PC-9 (cell line): Measurements from ENCODE around the gene FNBP1L. TPM values are rescaled to one million over a fixed set of nuclear protein-coding genes. Genes with fewer than 3 reads are reported as not detected.

Experiments used
- BruUV-seq: library from RNA; stranded (reverse); fragments of 400-500 nt; replicated peaks from 2 replicates; lab custom pipeline; 2021; lab: Mats Ljungman, UMichigan
- CTCF ChIA-PET: fragments of 300-600 bp; sonication (Branson Sonifier 250); formaldehyde crosslinking; loops from one replicate; lab custom pipeline; 2022; ENCODE audit warnings: antibody characterized with exemption; lab: Charles Lee
- POLR2A ChIA-PET: fragments of 300-600 bp; sonication (Branson Sonifier 250); formaldehyde crosslinking; loops from one replicate; lab custom pipeline; 2022; ENCODE audit warnings: antibody characterized with exemption; ENCODE audit not compliant: unreplicated experiment; lab: Charles Lee
- DNase-seq, 2 experiments: peaks; one replicate each; pipeline versions ENCODE4 v3.0.0 to v3.0.0-alpha.2; 2015 to 2022; ENCODE audit warnings: mixed read lengths in 1 of 2
- H2AFZ ChIP-seq: fragments of 200-600 bp; sonication (generic); 2 replicates; pipeline ENCODE4 v1.8.1; 2017; ENCODE audit warnings: antibody characterized with exemption
- H3F3A ChIP-seq: fragments of 200-600 bp; sonication (generic); 2 replicates; pipeline ENCODE4 v1.8.1; 2017; ENCODE audit warnings: antibody characterized with exemption, mild to moderate bottlenecking, low read depth; ENCODE audit not compliant: insufficient read depth
- H3K27ac ChIP-seq: fragments of 200-600 bp; sonication (generic); 2 replicates; pipeline ENCODE4 v1.6.1; 2016; ENCODE audit warnings: mixed run types
- H3K27me3 ChIP-seq: fragments of 200-600 bp; sonication (generic); 2 replicates; pipeline ENCODE4 v1.6.1; 2016; ENCODE audit warnings: low read depth, mixed run types; ENCODE audit not compliant: insufficient read depth
- H3K36me3 ChIP-seq: fragments of 200-600 bp; sonication (generic); 2 replicates; pipeline ENCODE4 v1.6.1; 2016; ENCODE audit warnings: low read depth, mixed run types
- H3K4me1 ChIP-seq: fragments of 200-600 bp; sonication (generic); replicated peaks from 2 replicates; pipeline ENCODE4 v1.6.1; 2016; ENCODE audit warnings: mixed run types; ENCODE audit not compliant: insufficient read depth
- H3K4me2 ChIP-seq: fragments of 200-600 bp; sonication (generic); 2 replicates; pipeline ENCODE4 v1.6.1; 2017; ENCODE audit warnings: mixed run types
- H3K4me3 ChIP-seq: fragments of 200-600 bp; sonication (generic); 2 replicates; pipeline ENCODE4 v1.6.1; 2016; ENCODE audit warnings: mixed run types
- H3K79me2 ChIP-seq: fragments of 200-600 bp; sonication (generic); 2 replicates; pipeline ENCODE4 v1.6.1; 2017; ENCODE audit warnings: low read depth, mixed run types
- H3K9me2 ChIP-seq: fragments of 200-600 bp; sonication (generic); 2 replicates; pipeline ENCODE4 v1.8.1; 2017; ENCODE audit warnings: mild to moderate bottlenecking; ENCODE audit not compliant: insufficient read depth
- H3K9me3 ChIP-seq: fragments of 200-600 bp; sonication (generic); 2 replicates; pipeline ENCODE4 v1.8.1; 2016; ENCODE audit warnings: low read depth; ENCODE audit not compliant: insufficient read depth
- H4K20me1 ChIP-seq: fragments of 200-600 bp; sonication (generic); 2 replicates; pipeline ENCODE4 v1.8.1; 2017; ENCODE audit not compliant: insufficient read depth
- EZH2 ChIP-seq: fragments of 200-600 bp; sonication (generic); IDR thresholded peaks from 2 replicates; pipeline ENCODE4 v1.8.0; 2017; ENCODE audit warnings: antibody characterized with exemption, low read depth
- intact Hi-C: fragments of 100-400 bp; cut with micrococcal nuclease; formaldehyde crosslinking; loops from one replicate; pipeline ENCODE4 v1.10.0; 2022; ENCODE audit not compliant: unreplicated experiment
- total RNA-seq: library from RNA; stranded (reverse); gene quantifications from 2 replicates; pipeline ENCODE4 v1.2.3, GENCODE V29; 2021
- TF ChIP-seq, protein P1 (sequence below): fragments of 200-600 bp; sonication (generic); conservative IDR thresholded peaks from 2 replicates; pipeline ENCODE4 v1.6.1; 2017; ENCODE audit warnings: mixed run types, antibody characterized with exemption, mild to moderate bottlenecking, moderate library complexity

The FNBP1L gene
- total RNA-seq, 1 experiment from 2014 or later = 34.3 TPM

DNA sequence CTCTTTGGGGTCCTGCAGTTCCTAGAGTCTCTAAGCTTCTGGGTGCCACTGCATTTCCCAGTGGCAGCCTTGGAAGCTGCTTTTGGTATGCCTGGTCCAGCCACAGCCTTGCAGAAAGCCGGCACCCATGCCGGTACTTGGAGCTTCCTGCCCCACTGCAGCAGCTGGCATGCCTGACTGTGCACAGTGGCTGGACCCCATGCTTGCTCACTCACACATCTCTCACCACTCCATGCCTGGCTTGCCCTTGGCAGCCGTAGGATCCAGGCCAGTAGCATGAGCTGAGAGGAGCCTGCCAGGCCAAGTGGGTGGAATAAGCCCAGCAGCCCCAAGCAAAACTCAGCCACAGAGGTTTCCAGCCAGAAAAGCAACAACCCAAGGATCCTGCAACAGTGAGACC is 20.3 kb upstream of the FNBP1L start:
- H2AFZ ChIP-seq = no peak overlapping the region
- no peaks in the 10 kb centered on the region for H3K9me3 ChIP-seq
- no peaks in the 10 kb centered on the region for H3F3A ChIP-seq
- intact Hi-C loops = no loop called here
- BruUV-seq = no TSS peak
- H3K36me3 ChIP-seq = no peaks in the 10 kb centered on the region
- no peaks in the 10 kb centered on the region for H3K79me2 ChIP-seq
- DNase-seq = no peak
- TF ChIP-seq, protein P1, sequence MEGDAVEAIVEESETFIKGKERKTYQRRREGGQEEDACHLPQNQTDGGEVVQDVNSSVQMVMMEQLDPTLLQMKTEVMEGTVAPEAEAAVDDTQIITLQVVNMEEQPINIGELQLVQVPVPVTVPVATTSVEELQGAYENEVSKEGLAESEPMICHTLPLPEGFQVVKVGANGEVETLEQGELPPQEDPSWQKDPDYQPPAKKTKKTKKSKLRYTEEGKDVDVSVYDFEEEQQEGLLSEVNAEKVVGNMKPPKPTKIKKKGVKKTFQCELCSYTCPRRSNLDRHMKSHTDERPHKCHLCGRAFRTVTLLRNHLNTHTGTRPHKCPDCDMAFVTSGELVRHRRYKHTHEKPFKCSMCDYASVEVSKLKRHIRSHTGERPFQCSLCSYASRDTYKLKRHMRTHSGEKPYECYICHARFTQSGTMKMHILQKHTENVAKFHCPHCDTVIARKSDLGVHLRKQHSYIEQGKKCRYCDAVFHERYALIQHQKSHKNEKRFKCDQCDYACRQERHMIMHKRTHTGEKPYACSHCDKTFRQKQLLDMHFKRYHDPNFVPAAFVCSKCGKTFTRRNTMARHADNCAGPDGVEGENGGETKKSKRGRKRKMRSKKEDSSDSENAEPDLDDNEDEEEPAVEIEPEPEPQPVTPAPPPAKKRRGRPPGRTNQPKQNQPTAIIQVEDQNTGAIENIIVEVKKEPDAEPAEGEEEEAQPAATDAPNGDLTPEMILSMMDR = no peak
- no peak for TF ChIP-seq EZH2
- no peaks in the 10 kb centered on the region for H3K9me2 ChIP-seq
- H3K27ac ChIP-seq = no peak overlapping the region
- POLR2A ChIA-PET = no interaction called here
- CTCF ChIA-PET = no interaction called here
- H3K4me1 ChIP-seq = no peaks in the 10 kb centered on the region
- no peaks in the 10 kb centered on the region for H4K20me1 ChIP-seq
- no peaks in the 10 kb centered on the region for H3K27me3 ChIP-seq
- H3K4me2 ChIP-seq = no peak overlapping the region
- H3K4me3 ChIP-seq = no peak overlapping the region

DNA sequence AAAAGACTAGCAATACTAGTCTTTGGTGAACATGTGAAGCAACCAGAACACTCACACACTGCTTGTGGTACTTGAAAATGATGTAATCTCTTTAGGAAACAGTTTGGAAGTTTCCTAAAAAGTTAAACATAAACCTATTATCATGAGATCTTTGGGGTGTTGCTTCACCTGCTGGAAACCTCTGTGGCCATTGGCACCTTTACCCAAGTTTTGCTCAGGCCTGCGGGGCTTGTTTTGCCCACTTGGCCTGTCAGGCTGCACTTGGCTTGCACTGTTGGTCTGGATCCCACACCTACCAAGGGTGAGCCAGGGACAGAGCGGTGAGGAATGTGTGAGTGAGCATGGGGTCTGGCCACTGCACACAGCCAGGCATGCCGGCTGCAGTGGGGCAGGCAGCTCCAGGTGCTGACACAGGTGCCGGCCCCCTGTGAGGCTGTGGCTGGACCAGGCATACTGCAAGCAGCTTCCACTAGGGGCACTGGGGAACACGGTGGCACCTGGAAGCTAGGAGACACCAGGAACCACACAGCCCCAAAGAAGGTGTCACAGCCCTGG is 14.4 kb upstream of the FNBP1L start:
- H3K79me2 ChIP-seq = no peaks in the 10 kb centered on the region
- intact Hi-C loops = no loop called here
- H3K27ac ChIP-seq = no peak overlapping the region
- H3K4me2 ChIP-seq = no peak overlapping the region
- no peaks in the 10 kb centered on the region for H3K27me3 ChIP-seq
- POLR2A ChIA-PET = no interaction called here
- TF ChIP-seq EZH2 = no peak
- TF ChIP-seq, protein P1 = peak; percentile 64; the same call in 1 of the 2 replicates
- no peaks in the 10 kb centered on the region for H3K9me2 ChIP-seq
- no peaks in the 10 kb centered on the region; the same call in 1 of the 2 replicates for H3K4me1 ChIP-seq
- H3K9me3 ChIP-seq = no peaks in the 10 kb centered on the region
- H4K20me1 ChIP-seq = no peaks in the 10 kb centered on the region
- H3K4me3 ChIP-seq = no peak overlapping the region
- no peaks in the 10 kb centered on the region for H3K36me3 ChIP-seq
- peak in 1 of 2 experiments; percentile 16 for DNase-seq
- no peak overlapping the region for H2AFZ ChIP-seq
- H3F3A ChIP-seq = peaks cover 4% of the 10 kb centered on the region; the same call in 1 of the 2 replicates
- CTCF ChIA-PET = interaction anchor here (2.0 kb wide), 1 partner anchor 129 kb away, joined by 6 read pairs; no protein-coding TSS in a partner anchor
- BruUV-seq = no TSS peak

DNA sequence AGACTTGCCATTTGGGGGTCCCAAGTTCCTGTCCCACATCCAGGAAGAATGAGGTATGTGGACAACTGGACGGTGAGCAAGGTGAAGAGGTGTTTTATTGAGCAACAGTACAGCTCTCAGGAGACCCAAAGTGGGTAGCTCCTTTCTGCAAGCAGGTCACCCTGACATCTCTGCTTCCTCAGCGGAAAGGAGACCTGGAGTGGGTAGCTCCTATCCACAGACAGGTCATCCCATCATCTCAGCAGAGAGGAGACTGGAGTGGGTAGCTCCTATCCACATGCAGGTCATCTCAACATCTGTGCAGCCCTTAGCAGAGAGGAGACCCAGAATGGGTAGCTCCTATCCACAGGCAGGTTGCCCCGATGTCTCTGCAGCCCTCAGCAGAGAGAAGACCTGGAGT is 13.8 kb upstream of the FNBP1L start:
- Histone ChIP-seq H3K4me2 (no peak overlapping the region), H4K20me1 (no peaks in the 10 kb centered on the region), H3K4me1 (no peaks in the 10 kb centered on the region; the same call in 1 of the 2 replicates), H2AFZ (no peak overlapping the region), H3K27me3 (no peaks in the 10 kb centered on the region), H3K4me3 (no peak overlapping the region), H3K9me2 (no peaks in the 10 kb centered on the region), H3K27ac (no peak overlapping the region), H3K36me3 (no peaks in the 10 kb centered on the region), H3F3A (peaks cover 4% of the 10 kb centered on the region; the same call in 1 of the 2 replicates), H3K9me3 (no peaks in the 10 kb centered on the region), H3K79me2 (no peaks in the 10 kb centered on the region)
- intact Hi-C loops = no loop called here
- POLR2A ChIA-PET = interaction anchor here (0.7 kb wide), 1 partner anchor 356 kb away, joined by 8 read pairs; no protein-coding TSS in a partner anchor
- no TSS peak for BruUV-seq
- CTCF ChIA-PET = interaction anchor here (2.0 kb wide), 1 partner anchor 130 kb away, joined by 6 read pairs; no protein-coding TSS in a partner anchor
- DNase-seq = no peak
- TF ChIP-seq EZH2 = no peak
- TF ChIP-seq, protein P1 = no peak
